8988T (cell line): ENCODE measurements around the gene TFAP2E.
"Not testable (repeated sequence)": the region's sequence is repeated elsewhere in the genome, so short reads cannot be mapped to it uniquely, and the experiment has no call there.

Source experiments
- DNase-seq: peaks from one replicate; pipeline ENCODE4 v3.0.0; 2011

The TFAP2E gene

GRCh38 chr1:35574655-35575415, 1.7 kb downstream of the TFAP2E start:
- no peak for DNase-seq

GRCh38 chr1:35575416-35575958, 2.4 kb downstream of the TFAP2E start:
- DNase-seq = no peak

GRCh38 chr1:35576061-35576765, 3.1 kb downstream of the TFAP2E start:
- DNase-seq = no peak

- DNase-seq = not testable (repeated sequence)
These were observed 3.6 kb downstream of the TFAP2E start for GRCh38 chr1:35576766-35577070.

- no peak for DNase-seq
These were observed 4.2 kb downstream of the TFAP2E start for GRCh38 chr1:35577071-35577998.

GRCh38 chr1:35580949-35581388, 7.9 kb downstream of the TFAP2E start:
- no peak for DNase-seq

GRCh38 chr1:35581621-35582020, 8.5 kb downstream of the TFAP2E start:
- not testable (repeated sequence) for DNase-seq

GRCh38 chr1:35585281-35585680, 12.2 kb downstream of the TFAP2E start:
- DNase-seq = no peak

GRCh38 chr1:35585805-35586204, 12.7 kb downstream of the TFAP2E start:
- not testable (repeated sequence) for DNase-seq

- DNase-seq = no peak
These were observed 13.7 kb downstream of the TFAP2E start for GRCh38 chr1:35586808-35587207.

GRCh38 chr1:35587736-35588135, 14.6 kb downstream of the TFAP2E start:
- no peak for DNase-seq

- no peak for DNase-seq
These were observed 15.2 kb downstream of the TFAP2E start for GRCh38 chr1:35588197-35588910.

GRCh38 chr1:35589516-35590427, 16.7 kb downstream of the TFAP2E start:
- DNase-seq = no peak

- no peak for DNase-seq
These were observed 17.4 kb downstream of the TFAP2E start for GRCh38 chr1:35590476-35591040.

GRCh38 chr1:35591211-35591610, 18.1 kb downstream of the TFAP2E start:
- DNase-seq = no peak

- DNase-seq = no peak
These were observed 20.1 kb downstream of the TFAP2E start for GRCh38 chr1:35592991-35593769.

GRCh38 chr1:35594005-35594760, 21.1 kb downstream of the TFAP2E start:
- DNase-seq = no peak

- no peak for DNase-seq
These were observed 22.6 kb downstream of the TFAP2E start for GRCh38 chr1:35595684-35596083.

- DNase-seq = no peak
These were observed 24.8 kb downstream of the TFAP2E start for GRCh38 chr1:35597870-35598269.
